ENCODE results near the gene HOXA10. TPM values are rescaled to one million over a fixed set of nuclear protein-coding genes. Genes with fewer than 3 reads are reported as not detected.

Gene HOXA10
- total RNA-seq, 2 donors from 2014 or later = not detected

DNA sequence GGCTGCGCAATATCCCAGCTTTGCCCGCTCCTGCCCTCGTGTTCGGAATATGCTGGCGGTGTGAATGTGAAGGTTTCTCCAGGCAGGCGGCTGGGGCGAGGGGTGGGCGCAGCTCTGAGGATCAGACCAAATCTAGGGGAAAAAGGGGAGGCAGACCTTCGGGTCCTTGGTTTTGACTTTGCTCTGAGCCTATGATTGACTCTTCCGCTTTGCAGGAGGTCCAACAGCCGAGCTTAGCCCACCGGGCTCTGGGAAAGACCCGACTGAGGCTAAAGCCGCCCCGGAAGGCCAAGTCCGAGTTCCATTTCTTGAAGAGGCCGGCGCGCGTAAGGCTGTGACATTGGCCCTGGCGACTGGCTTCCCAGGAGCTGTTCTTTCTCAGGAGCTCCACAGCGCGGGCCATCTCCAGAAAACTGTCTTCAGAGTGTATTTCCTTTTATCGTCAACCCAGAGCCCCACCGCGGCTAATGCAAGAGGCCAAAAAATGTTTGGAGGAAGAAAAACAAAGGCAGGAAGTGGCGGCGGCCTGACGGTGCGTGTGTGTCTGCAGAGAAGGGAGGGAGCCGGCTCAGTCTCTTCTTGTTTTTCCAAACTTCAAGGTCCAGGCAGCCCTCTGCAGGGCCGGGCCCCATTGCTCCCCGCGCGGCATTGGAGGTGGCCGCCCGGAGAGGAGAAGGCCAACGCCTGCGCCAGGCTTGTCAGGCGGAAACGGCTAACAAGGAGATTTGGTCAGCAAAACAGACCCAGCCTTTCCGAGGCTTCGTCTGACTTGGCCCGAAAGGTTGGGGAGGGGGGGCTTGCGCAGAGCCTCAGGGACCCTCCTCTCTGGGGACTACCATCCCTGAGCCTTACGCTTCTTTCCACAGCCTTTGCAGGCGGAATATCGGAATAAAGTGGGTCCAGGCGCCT is 14.5 kb upstream of the HOXA10 start:
- Histone ChIP-seq H3K36me3 (ENCODE audit: control insufficient read depth, insufficient read depth, low read length) (no peaks in the 10 kb centered on the region), H3K9ac (ENCODE audit: extremely low read depth, low read length, poor library complexity, severe bottlenecking) (no peak overlapping the region), H3K4me1 (ENCODE audit: control insufficient read depth, insufficient read depth, low read length) (peaks cover 6% of the 10 kb centered on the region), H3K4me3 (ENCODE audit: low read length) (peak overlapping the region; percentile 66), H3K27ac (ENCODE audit: low read depth, low read length) (no peak overlapping the region), H3K27me3 (ENCODE audit: control insufficient read depth, insufficient read depth, low read length, poor library complexity, severe bottlenecking) (peaks cover 100% of the 10 kb centered on the region), H3K9me3 (ENCODE audit: control insufficient read depth, low read length) (no peaks in the 10 kb centered on the region)
- H3K9me3 Mint-ChIP-seq = no peaks in the 10 kb centered on the region
- no peak overlapping the region for H3K27ac Mint-ChIP-seq
- WGBS, 2 experiments (ENCODE audit: insufficient coverage in 1 of 2, insufficient read length in 1 of 2) = 4% methylated on average over 26 to 49 of the region's 49 CpGs
- H3K4me1 Mint-ChIP-seq = peaks cover 17% of the 10 kb centered on the region
- no peaks in the 10 kb centered on the region for H3K36me3 Mint-ChIP-seq (ENCODE audit: low read depth)
- TF ChIP-seq CTCF (conservative IDR thresholded peaks at IDR 0.05) = no peak
- H3K4me3 Mint-ChIP-seq = peak overlapping the region; percentile 53
- DNase-seq = peak; percentile 82
- peaks cover 99% of the 10 kb centered on the region for H3K27me3 Mint-ChIP-seq (ENCODE audit: insufficient read depth)

DNA sequence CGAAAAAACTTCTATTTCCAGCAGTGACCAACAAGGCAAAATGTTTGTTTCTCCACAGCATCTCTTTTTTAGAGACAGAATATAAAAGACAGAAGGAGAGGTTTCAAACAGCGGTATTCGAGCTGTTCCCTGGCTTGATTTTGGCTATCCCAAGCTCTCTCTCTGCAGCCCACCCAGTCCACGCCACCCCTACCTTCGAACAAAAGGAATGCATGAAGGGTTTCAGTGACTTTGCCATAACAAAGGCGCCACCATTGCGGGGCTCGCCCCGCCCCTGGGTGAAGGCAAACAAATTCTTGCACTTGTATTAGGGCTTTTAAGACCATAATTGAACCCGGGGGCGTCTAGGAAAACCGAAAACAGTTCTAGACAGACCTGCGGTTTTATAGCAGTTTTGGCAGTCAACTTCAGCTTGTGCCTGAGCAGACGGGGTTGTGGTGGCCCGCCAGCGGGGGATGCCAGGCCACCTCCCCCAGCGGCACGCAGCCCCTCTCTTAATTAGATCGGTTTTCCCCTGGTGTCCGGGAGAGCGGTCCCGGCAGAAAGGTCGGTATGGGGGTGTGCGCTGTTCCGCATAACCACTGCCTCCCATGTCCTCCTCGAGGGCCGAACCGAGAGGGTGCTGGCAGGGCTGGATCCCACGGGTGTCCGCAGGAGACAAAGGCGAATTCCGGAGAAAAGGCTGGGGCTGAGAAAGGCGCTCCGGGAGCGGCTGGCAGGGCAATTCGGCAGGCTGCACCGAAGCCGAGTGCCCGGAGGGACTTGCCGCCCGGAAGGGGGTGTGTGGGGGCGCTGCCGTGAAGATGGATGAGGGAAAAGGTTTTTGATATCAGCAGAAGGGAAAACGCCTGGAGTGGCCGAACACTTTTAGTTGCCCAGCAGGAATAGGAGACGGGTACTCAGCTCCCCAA is 13.6 kb upstream of the HOXA10 start:
- peak; percentile 65 for DNase-seq
- peaks cover 9% of the 10 kb centered on the region for H3K4me1 ChIP-seq (ENCODE audit: control insufficient read depth, insufficient read depth, low read length)
- H3K4me3 ChIP-seq (ENCODE audit: low read length) = no peak overlapping the region
- Mint-ChIP-seq H3K4me1 (peaks cover 17% of the 10 kb centered on the region), H3K4me3 (peak overlapping the region; percentile 53), H3K9me3 (no peaks in the 10 kb centered on the region), H3K27me3 (ENCODE audit: insufficient read depth) (peaks cover 99% of the 10 kb centered on the region), H3K27ac (no peak overlapping the region), H3K36me3 (ENCODE audit: low read depth) (no peaks in the 10 kb centered on the region)
- H3K27me3 ChIP-seq (ENCODE audit: control insufficient read depth, insufficient read depth, low read length, poor library complexity, severe bottlenecking) = peaks cover 100% of the 10 kb centered on the region
- no peak overlapping the region for H3K27ac ChIP-seq (ENCODE audit: low read depth, low read length)
- no peak overlapping the region for H3K9ac ChIP-seq (ENCODE audit: extremely low read depth, low read length, poor library complexity, severe bottlenecking)
- H3K9me3 ChIP-seq (ENCODE audit: control insufficient read depth, low read length) = no peaks in the 10 kb centered on the region
- TF ChIP-seq CTCF (conservative IDR thresholded peaks at IDR 0.05) = no peak
- WGBS, 2 experiments (ENCODE audit: insufficient coverage in 1 of 2, insufficient read length in 1 of 2) = 3 to 4% methylated on average over 27 to 46 of the region's 46 CpGs
- no peaks in the 10 kb centered on the region for H3K36me3 ChIP-seq (ENCODE audit: control insufficient read depth, insufficient read depth, low read length)

GRCh38 chr7:27186668-27187474 is 12.8 kb upstream of the HOXA10 start:
- Histone ChIP-seq H3K27ac (ENCODE audit: low read depth, low read length) (no peak overlapping the region), H3K4me3 (ENCODE audit: low read length) (no peak overlapping the region), H3K36me3 (ENCODE audit: control insufficient read depth, insufficient read depth, low read length) (no peaks in the 10 kb centered on the region), H3K9ac (ENCODE audit: extremely low read depth, low read length, poor library complexity, severe bottlenecking) (no peak overlapping the region), H3K4me1 (ENCODE audit: control insufficient read depth, insufficient read depth, low read length) (peaks cover 9% of the 10 kb centered on the region), H3K27me3 (ENCODE audit: control insufficient read depth, insufficient read depth, low read length, poor library complexity, severe bottlenecking) (peaks cover 100% of the 10 kb centered on the region), H3K9me3 (ENCODE audit: control insufficient read depth, low read length) (no peaks in the 10 kb centered on the region)
- peak; percentile 29 for DNase-seq
- Mint-ChIP-seq H3K36me3 (ENCODE audit: low read depth) (no peaks in the 10 kb centered on the region), H3K9me3 (no peaks in the 10 kb centered on the region), H3K27me3 (ENCODE audit: insufficient read depth) (peaks cover 100% of the 10 kb centered on the region), H3K4me1 (peaks cover 17% of the 10 kb centered on the region), H3K4me3 (no peak overlapping the region), H3K27ac (no peak overlapping the region)
- TF ChIP-seq CTCF (conservative IDR thresholded peaks at IDR 0.05) = no peak
- 17 to 40% methylated on average over 1 to 3 of the region's 4 CpGs for WGBS, 2 experiments (ENCODE audit: insufficient coverage in 1 of 2, insufficient read length in 1 of 2)

All from endodermal cell (in vitro differentiated cells).